ENCODE measurements around the gene CHP1. TPM values are rescaled to one million over a fixed set of nuclear protein-coding genes. Genes with fewer than 3 reads are reported as not detected.
"Not testable (repeated sequence)": the region's sequence is repeated elsewhere in the genome, so short reads cannot be mapped to it uniquely, and the experiment has no call there.

The CHP1 gene
- total RNA-seq, 2 experiments from 2014 or later = 62.2 to 62.8 TPM

DNA sequence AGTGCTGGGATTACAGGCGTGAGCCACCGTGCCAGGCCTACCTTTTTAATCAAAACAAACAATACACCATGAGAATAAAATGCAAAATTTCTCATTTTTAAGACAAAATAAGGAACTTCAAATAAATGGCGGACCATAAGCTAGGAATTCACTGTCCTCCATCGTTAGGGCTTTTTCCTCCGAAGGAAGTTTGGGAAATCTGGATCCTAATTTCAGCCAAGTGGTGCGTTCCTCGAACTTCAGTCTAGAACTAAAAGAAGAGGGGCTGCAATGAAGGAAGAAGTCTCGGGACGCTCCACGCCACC is 771 bp upstream of the CHP1 start:
- ChIA-PET POLR2A (interaction anchor here (1.4 kb wide), 1 partner anchor 277 kb away, joined by 3 read pairs; the partner anchor contains the start of gene CHAC1), CTCF (interaction anchor here (0.9 to 3.9 kb wide), 13 partner anchors 10 to 289 kb away, joined by 3 to 18 read pairs (median 4); partner anchors contain the start of genes INO80, NUSAP1 and OIP5)
- Mint-ChIP-seq H3K4me3 (peak overlapping the region; percentile 90), H3K36me3 (ENCODE audit: low read depth) (peaks cover 2% of the 10 kb centered on the region), H3K27ac (peak overlapping the region; percentile 91), H3K4me1 (ENCODE audit: low read depth) (peaks cover 33% of the 10 kb centered on the region), H3K9me3 (ENCODE audit: insufficient read depth) (no peaks in the 10 kb centered on the region), H3K27me3 (ENCODE audit: low read depth) (peaks cover 6% of the 10 kb centered on the region)
- ATAC-seq (no peak), DNase-seq (no peak)

DNA sequence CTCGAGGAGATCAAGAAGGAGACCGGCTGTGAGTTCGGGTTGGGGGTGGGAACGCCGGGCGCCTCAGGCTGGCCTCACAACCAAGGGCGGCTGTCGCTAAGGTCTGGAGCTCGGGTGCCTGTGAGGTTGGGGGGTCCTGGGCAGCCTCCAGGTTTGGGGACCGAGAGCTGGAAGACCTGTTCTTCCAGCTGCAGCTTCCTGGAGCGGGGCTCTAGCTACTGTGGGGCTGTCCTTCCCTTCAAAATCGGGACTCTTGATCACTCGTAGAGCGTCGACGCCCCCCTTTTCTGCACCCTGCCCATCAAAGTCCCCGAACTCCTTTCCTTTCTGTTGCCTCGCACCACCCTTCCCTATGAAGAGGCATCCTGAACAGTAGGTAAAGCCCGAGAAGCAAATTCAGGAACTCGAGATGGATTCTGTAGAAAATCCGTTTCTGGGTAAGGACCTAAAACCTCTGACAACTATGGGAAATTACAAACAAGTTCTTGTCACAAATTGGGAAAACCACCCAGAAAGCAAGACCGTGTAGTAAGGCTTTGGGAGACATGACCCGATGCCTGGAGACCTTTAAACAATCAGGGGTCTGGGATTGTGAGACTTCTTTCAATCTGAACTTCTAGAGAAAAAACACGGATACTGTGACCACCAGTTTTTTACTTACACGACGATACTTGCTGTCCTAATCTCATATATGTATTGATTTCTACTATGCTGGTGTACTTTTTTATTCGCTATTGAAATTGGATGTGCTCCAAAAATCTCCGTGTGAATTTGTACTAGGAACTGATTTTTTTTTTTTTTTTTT is 556 bp downstream of the CHP1 start:
- POLR2A ChIA-PET = interaction anchor here (0.6 to 1.4 kb wide), 8 partner anchors 13 to 637 kb away, joined by 3 to 6 read pairs (median 3); partner anchors contain the start of genes CHAC1, INO80 and OIP5
- peaks cover 33% of the 10 kb centered on the region for H3K4me1 Mint-ChIP-seq (ENCODE audit: low read depth)
- DNase-seq = no peak
- H3K27me3 Mint-ChIP-seq (ENCODE audit: low read depth) = peaks cover 2% of the 10 kb centered on the region
- no peaks in the 10 kb centered on the region for H3K9me3 Mint-ChIP-seq (ENCODE audit: insufficient read depth)
- CTCF ChIA-PET = interaction anchor here (0.7 to 3.9 kb wide), 27 partner anchors 9 to 355 kb away, joined by 3 to 18 read pairs (median 4); partner anchors contain the start of genes CHAC1, INO80, NUSAP1 and OIP5
- H3K36me3 Mint-ChIP-seq (ENCODE audit: low read depth) = peaks cover 2% of the 10 kb centered on the region
- H3K4me3 Mint-ChIP-seq = peak overlapping the region; percentile 90
- peak overlapping the region; percentile 91 for H3K27ac Mint-ChIP-seq
- ATAC-seq = peak; percentile 70

DNA sequence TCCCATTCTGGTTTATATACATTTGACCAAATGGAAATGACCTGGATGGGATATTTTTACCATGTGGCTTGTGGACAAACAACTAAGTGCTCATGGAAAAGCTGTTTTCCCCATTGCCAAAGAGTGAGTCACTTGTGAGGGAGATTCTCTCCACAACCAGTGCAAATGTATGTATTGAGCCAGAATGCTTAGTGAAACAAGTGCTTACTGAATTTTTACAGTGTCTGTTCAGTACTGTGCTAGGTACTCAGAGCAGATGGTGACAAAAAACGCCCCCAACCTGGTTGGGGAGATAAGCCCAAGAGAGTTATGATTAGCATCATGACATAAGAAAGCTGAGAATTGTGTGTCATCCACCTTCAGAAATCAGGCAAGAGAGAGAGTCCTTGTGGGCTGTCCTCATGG is 2.3 kb downstream of the CHP1 start:
- no peak overlapping the region for H3K4me3 Mint-ChIP-seq
- CTCF ChIA-PET = no interaction called here
- H3K27ac Mint-ChIP-seq = no peak overlapping the region
- H3K9me3 Mint-ChIP-seq (ENCODE audit: insufficient read depth) = no peaks in the 10 kb centered on the region
- POLR2A ChIA-PET = interaction anchor here (0.6 kb wide), 1 partner anchor 17 kb away, joined by 3 read pairs; no protein-coding TSS in a partner anchor
- peaks cover 37% of the 10 kb centered on the region for H3K4me1 Mint-ChIP-seq (ENCODE audit: low read depth)
- peaks cover under 1% of the 10 kb centered on the region for H3K27me3 Mint-ChIP-seq (ENCODE audit: low read depth)
- peaks cover 2% of the 10 kb centered on the region for H3K36me3 Mint-ChIP-seq (ENCODE audit: low read depth)
- DNase-seq (no peak), ATAC-seq (no peak)

DNA sequence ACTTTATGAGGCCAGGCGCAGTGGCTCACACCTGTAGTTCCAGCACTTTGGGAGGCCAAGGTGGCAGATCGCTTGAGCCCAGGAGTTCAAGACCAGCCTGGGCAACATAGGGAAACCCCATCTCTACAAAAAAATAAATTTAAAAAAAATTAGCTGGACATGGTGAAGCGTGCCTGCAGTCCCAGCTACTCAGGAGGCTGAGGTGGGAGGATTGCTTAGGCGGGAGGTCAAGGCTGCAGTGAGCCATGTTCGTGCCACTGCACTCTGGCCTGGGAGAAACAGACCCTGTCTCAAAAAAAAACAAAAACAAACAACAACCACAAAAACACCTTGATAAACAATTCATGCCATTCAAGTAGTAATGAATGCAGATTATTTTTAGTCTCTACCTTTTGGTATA is 4.2 kb downstream of the CHP1 start:
- H3K9me3 Mint-ChIP-seq (ENCODE audit: insufficient read depth); H3K4me3 Mint-ChIP-seq; DNase-seq; H3K36me3 Mint-ChIP-seq (ENCODE audit: low read depth); H3K27ac Mint-ChIP-seq; H3K27me3 Mint-ChIP-seq (ENCODE audit: low read depth); ATAC-seq: not testable (repeated sequence)
- CTCF ChIA-PET = interaction anchor here (1.1 kb wide), 1 partner anchor 305 kb away, joined by 3 read pairs; the partner anchor contains the start of gene DLL4
- H3K4me1 Mint-ChIP-seq (ENCODE audit: low read depth) = peaks cover 44% of the 10 kb centered on the region
- POLR2A ChIA-PET = interaction anchor here (0.6 kb wide), 1 partner anchor 339 kb away, joined by 3 read pairs; no protein-coding TSS in a partner anchor

DNA sequence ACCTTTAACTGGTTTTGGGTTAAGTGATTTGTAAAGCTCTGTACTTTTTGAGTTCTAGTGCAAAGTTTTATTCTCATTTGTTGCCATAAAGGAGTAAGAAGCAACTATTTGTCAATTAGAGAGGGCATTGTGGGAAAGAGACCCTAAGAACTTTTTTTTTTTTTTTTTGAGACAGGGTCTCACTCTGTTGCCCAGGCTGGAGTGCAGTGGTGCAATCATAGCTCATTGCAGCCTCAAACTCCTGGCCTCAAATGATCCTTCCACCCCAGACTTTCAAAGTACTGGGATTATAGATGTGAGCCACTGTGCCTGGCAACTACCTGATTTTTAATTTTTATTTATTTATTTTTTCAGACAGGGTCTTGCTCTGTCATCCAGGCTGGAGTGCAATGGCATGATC is 4.9 kb downstream of the CHP1 start:
- H3K36me3 Mint-ChIP-seq (ENCODE audit: low read depth) = peaks cover 2% of the 10 kb centered on the region
- no peak overlapping the region for H3K4me3 Mint-ChIP-seq
- peaks cover 37% of the 10 kb centered on the region for H3K4me1 Mint-ChIP-seq (ENCODE audit: low read depth)
- DNase-seq (no peak), ATAC-seq (no peak)
- CTCF ChIA-PET = no interaction called here
- no peaks in the 10 kb centered on the region for H3K27me3 Mint-ChIP-seq (ENCODE audit: low read depth)
- H3K9me3 Mint-ChIP-seq (ENCODE audit: insufficient read depth) = no peaks in the 10 kb centered on the region
- POLR2A ChIA-PET = no interaction called here
- H3K27ac Mint-ChIP-seq = no peak overlapping the region

DNA sequence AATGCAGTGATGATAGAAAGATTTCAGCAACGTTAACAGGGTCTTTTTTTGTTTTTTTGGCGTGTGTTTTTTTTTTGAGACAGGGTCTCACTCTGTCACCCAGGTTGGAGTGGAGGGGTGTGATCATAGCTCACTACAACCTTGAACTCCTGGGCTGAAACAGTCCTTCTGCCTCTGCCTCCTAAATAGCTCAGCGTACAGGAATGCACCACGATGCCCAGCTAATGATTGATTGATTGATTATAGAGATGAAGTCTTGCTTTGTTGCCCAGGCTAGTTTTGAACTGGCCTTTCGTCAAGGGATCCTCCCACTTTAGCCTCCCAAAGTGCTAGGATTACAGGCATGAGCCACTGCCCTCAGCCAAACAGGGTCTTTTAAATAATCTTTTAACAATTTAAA is 7.0 kb downstream of the CHP1 start:
- Mint-ChIP-seq H3K4me1 (ENCODE audit: low read depth) (peaks cover 19% of the 10 kb centered on the region), H3K27ac (no peak overlapping the region)

DNA sequence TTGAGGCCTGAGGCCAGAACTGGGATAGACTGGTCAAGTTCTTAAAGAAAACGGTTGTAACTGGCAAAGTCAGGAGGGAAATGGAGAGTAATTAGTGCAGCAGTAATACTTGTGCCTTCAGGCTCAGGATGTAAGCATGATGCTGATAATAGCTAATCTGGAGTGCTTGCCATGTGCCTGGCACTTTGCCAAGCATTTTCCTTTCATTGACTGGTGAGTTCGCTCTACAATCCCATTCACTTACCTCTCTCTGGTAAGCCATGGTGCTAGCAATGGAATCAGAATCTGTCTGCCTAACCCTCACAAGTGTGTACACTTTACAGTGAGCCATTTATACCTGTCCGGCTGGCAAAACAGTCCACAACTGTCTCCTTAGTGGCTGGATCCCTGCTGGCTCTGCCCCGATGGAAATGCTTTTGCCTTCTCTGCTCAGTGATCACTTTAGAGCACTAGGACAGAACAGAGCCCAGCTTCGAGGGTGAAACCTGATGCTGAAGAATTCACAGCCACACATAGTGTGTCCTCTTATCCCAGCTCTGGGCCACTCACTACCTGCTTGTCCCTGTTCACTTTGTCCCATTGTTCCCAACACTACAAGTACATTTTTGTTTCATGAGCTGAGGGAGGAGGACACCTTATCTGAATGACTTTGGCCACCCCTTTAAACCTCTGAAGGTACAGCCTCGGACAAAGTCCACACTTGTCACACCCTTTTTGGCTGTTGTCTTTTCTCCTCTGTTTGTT is 10.3 kb downstream of the CHP1 start:
- Mint-ChIP-seq H3K9me3 (ENCODE audit: insufficient read depth) (no peaks in the 10 kb centered on the region), H3K4me3 (no peak overlapping the region), H3K27me3 (ENCODE audit: low read depth) (no peaks in the 10 kb centered on the region), H3K4me1 (ENCODE audit: low read depth) (peaks cover 11% of the 10 kb centered on the region), H3K36me3 (ENCODE audit: low read depth) (peaks cover 15% of the 10 kb centered on the region), H3K27ac (no peak overlapping the region)
- ChIA-PET POLR2A (no interaction called here), CTCF (interaction anchor here (1.0 kb wide), 1 partner anchor 10 kb away, joined by 6 read pairs; the partner anchor contains the start of gene CHP1)
- no peak for DNase-seq
- ATAC-seq = no peak

More for the DNA sequence above, 7.0 kb downstream of the CHP1 start:
- peaks cover 8% of the 10 kb centered on the region for H3K36me3 Mint-ChIP-seq (ENCODE audit: low read depth)
- H3K9me3 Mint-ChIP-seq (ENCODE audit: insufficient read depth) = no peaks in the 10 kb centered on the region
- POLR2A ChIA-PET = no interaction called here
- H3K27me3 Mint-ChIP-seq (ENCODE audit: low read depth) = no peaks in the 10 kb centered on the region
- H3K4me3 Mint-ChIP-seq = no peak overlapping the region
- CTCF ChIA-PET = no interaction called here
- ATAC-seq = no peak
- DNase-seq = no peak

DNA sequence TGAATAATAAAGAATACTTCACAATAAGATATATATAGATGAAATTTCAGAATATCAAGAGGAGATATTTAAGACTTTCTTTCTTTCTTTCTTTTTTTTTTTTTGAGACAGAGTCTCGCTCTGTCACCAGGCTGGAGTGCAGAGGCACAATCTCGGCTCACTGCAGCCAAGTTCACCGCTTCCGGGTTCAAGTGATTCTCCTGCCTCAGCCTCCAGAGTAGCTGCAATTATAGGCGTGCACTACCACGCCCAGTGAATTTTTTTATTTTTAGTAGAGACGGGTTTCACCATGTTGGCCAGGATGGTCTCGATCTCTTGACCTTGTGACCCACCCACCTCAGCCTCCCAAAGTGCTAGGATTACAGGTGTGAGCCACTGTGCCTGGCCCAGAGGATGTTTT is 19.7 kb downstream of the CHP1 start:
- H3K4me3 Mint-ChIP-seq; H3K4me1 Mint-ChIP-seq (ENCODE audit: low read depth); H3K27me3 Mint-ChIP-seq (ENCODE audit: low read depth); H3K27ac Mint-ChIP-seq; H3K9me3 Mint-ChIP-seq (ENCODE audit: insufficient read depth); ATAC-seq; H3K36me3 Mint-ChIP-seq (ENCODE audit: low read depth); DNase-seq: not testable (repeated sequence)
- POLR2A ChIA-PET = interaction anchor here (0.7 kb wide), 1 partner anchor 17 kb away, joined by 3 read pairs; no protein-coding TSS in a partner anchor
- CTCF ChIA-PET = interaction anchor here (1.6 kb wide), 1 partner anchor 20 kb away, joined by 5 read pairs; the partner anchor contains the start of gene CHP1

DNA sequence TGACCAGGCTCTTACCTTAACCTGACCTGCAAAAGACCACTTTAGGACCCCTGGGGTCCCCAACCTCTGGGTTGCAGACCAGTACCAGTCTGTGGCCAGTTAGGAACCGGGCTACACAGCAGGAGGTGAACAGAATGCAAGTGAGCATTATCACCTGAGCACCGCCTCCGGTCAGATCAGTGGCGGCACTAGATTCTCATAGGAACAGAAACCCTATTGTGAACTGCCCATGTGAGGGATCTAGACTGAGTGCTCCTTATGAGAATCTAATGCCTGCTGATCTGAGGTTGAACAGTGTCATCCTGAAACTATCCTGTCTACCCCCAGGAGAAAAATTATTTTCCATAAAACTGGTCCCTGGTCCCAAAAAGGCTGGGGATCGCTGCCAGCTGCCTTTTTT is 20.3 kb downstream of the CHP1 start:
- H3K27ac Mint-ChIP-seq = no peak overlapping the region
- CTCF ChIA-PET = no interaction called here
- H3K36me3 Mint-ChIP-seq (ENCODE audit: low read depth) = peaks cover 8% of the 10 kb centered on the region
- no peaks in the 10 kb centered on the region for H3K4me1 Mint-ChIP-seq (ENCODE audit: low read depth)
- H3K9me3 Mint-ChIP-seq (ENCODE audit: insufficient read depth) = no peaks in the 10 kb centered on the region
- no peak overlapping the region for H3K4me3 Mint-ChIP-seq
- H3K27me3 Mint-ChIP-seq (ENCODE audit: low read depth) = no peaks in the 10 kb centered on the region
- POLR2A ChIA-PET = no interaction called here
- no peak for ATAC-seq
- no peak for DNase-seq

DNA sequence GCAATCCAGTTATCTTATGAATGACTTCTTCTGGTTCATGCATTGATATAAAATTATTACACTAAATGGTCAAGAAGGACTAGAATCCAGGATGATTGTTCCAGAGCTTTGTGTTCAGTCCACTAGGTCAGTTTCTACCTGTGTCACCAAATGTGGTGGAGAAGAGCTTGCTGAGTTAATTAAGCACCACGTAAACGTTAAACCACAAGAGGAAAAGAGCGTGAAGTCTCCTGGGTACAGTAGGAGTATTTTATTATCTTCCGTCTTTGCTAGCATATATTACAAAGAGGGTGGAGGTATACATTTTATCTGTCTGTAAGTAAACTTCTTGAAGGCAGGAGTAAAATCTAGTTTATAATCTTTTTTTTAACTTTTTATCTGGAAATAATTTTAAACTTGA is 23.5 kb downstream of the CHP1 start:
- no peak for ATAC-seq
- Mint-ChIP-seq H3K4me3 (no peak overlapping the region), H3K36me3 (ENCODE audit: low read depth) (peaks cover 12% of the 10 kb centered on the region), H3K4me1 (ENCODE audit: low read depth) (no peaks in the 10 kb centered on the region), H3K9me3 (ENCODE audit: insufficient read depth) (no peaks in the 10 kb centered on the region), H3K27ac (no peak overlapping the region), H3K27me3 (ENCODE audit: low read depth) (no peaks in the 10 kb centered on the region)
- no peak for DNase-seq
- ChIA-PET CTCF (interaction anchor here (0.6 kb wide), 1 partner anchor 44 kb away, joined by 3 read pairs; no protein-coding TSS in a partner anchor), POLR2A (interaction anchor here (0.6 kb wide), 1 partner anchor 1765 kb away, joined by 3 read pairs; no protein-coding TSS in a partner anchor)

DNA sequence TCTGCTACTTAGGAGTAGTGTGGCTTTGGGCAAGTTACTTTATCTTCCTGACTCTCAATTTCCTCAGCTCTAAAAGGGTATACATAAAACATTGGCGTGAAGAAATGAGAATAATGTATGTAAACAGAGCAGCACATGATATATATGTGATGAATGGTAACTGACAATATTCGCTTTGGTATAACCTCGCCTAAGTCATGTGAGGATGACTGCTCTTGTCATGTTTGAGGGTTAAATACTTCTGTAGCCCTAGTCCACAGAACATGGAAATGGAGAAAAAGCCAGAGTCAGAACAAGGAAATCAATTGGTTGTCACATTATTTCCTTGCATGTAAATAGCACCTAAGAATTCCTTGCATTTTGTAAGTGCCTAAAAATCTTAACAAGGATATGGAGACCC is 25.0 kb downstream of the CHP1 start:
- H3K36me3 Mint-ChIP-seq (ENCODE audit: low read depth) = peaks cover 14% of the 10 kb centered on the region
- ChIA-PET CTCF (no interaction called here), POLR2A (interaction anchor here (0.6 kb wide), 1 partner anchor 167 kb away, joined by 3 read pairs; no protein-coding TSS in a partner anchor)
- no peaks in the 10 kb centered on the region for H3K27me3 Mint-ChIP-seq (ENCODE audit: low read depth)
- no peaks in the 10 kb centered on the region for H3K4me1 Mint-ChIP-seq (ENCODE audit: low read depth)
- ATAC-seq = no peak
- H3K9me3 Mint-ChIP-seq (ENCODE audit: insufficient read depth) = no peaks in the 10 kb centered on the region
- H3K27ac Mint-ChIP-seq = no peak overlapping the region
- DNase-seq = no peak
- H3K4me3 Mint-ChIP-seq = no peak overlapping the region
